ENCODE results near the gene ADCY2. TPM values are rescaled to one million over a fixed set of nuclear protein-coding genes. Genes with fewer than 3 reads are reported as not detected.

Gene ADCY2
- total RNA-seq, 5 donors from 2014 or later (not counting 1 experiment from before 2014, with no cell fraction given) = 0.23 to 0.32 TPM; not detected in 3

- peaks cover 1 to 5% (median 4%) of the 10 kb centered on the region in 3 donors for H3K4me1 Mint-ChIP-seq
- POLR2A ChIA-PET = interaction anchor here in 1 of 2 donors (0.5 kb wide), 1 partner anchor 11 kb away, joined by 3 read pairs; no protein-coding TSS in a partner anchor
- CTCF ChIA-PET = no interaction called here
- Histone ChIP-seq H3K9me3 (no peaks in the 10 kb centered on the region), H3K27ac (ENCODE audit: low read length) (no peak overlapping the region), H3K36me3 (ENCODE audit: control insufficient read depth in 2 of 2, extremely low read depth in 1 of 2, insufficient read depth in 1 of 2, low read length in 1 of 2) (no peaks in the 10 kb centered on the region), H3K4me3 (ENCODE audit: control insufficient read depth in 1 of 2, extremely low read depth in 1 of 2, low read length in 1 of 2) (no peak overlapping the region), H3K4me1 (ENCODE audit: control insufficient read depth in 1 of 2, extremely low read depth in 1 of 2, insufficient read depth in 2 of 2, low read length in 2 of 2) (no peaks in the 10 kb centered on the region), H3K27me3 (replicated peaks in 1 of 2; ENCODE audit: control insufficient read depth in 2 of 2, extremely low read depth in 1 of 2, insufficient read depth in 2 of 2, low read length in 1 of 2) (peaks cover 6 to 16% of the 10 kb centered on the region in 2 experiments)
- DNase-seq = no peak
- no peaks in the 10 kb centered on the region for H3K36me3 Mint-ChIP-seq
- no peak for ATAC-seq (replicated peaks in 1 of 4)
- WGBS (ENCODE audit: insufficient coverage) = 50% methylated on average over 1 of the region's 4 CpGs
- no peaks in the 10 kb centered on the region for H3K9me3 Mint-ChIP-seq
- H3K27ac Mint-ChIP-seq = no peak overlapping the region
- H3K27me3 Mint-ChIP-seq = peaks cover 37 to 62% of the 10 kb centered on the region in 2 donors
- no peak overlapping the region for H3K4me3 Mint-ChIP-seq
Observed at GRCh38 chr5:7784683-7785380, 388.9 kb downstream of the ADCY2 start.

DNA sequence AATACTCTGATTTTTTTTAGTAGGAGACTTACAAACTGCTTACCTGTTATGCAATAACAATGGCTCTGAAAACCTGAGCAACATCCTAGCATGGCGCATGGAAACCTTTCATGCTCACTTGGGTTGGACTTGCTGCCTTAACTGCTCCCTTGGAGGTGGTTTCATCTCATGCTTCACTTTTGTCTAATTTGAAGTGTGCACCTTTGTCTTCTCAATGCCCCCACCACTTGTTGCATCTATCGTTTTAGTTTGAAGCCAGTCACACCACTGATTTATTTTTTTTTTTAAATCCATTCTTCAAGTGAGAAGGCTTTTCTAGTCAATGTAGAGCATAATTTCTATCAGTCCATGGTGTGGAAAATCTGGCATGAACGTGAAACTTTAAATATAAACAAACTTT, 391.8 kb downstream of the ADCY2 start:
- Mint-ChIP-seq H3K27me3 (peaks cover 30 to 40% of the 10 kb centered on the region in 2 donors), H3K27ac (no peak overlapping the region), H3K4me1 (no peaks in the 10 kb centered on the region), H3K36me3 (no peaks in the 10 kb centered on the region), H3K9me3 (no peaks in the 10 kb centered on the region), H3K4me3 (no peak overlapping the region)
- WGBS (ENCODE audit: insufficient coverage) = 80% methylated on average over 1 of the region's 3 CpGs
- Histone ChIP-seq H3K4me1 (ENCODE audit: control insufficient read depth in 1 of 2, extremely low read depth in 1 of 2, insufficient read depth in 2 of 2, low read length in 2 of 2) (no peaks in the 10 kb centered on the region), H3K9me3 (no peaks in the 10 kb centered on the region), H3K36me3 (ENCODE audit: control insufficient read depth in 2 of 2, extremely low read depth in 1 of 2, insufficient read depth in 1 of 2, low read length in 1 of 2) (no peaks in the 10 kb centered on the region), H3K4me3 (ENCODE audit: control insufficient read depth in 1 of 2, extremely low read depth in 1 of 2, low read length in 1 of 2) (no peak overlapping the region), H3K27ac (ENCODE audit: low read length) (no peak overlapping the region), H3K27me3 (replicated peaks in 1 of 2; ENCODE audit: control insufficient read depth in 2 of 2, extremely low read depth in 1 of 2, insufficient read depth in 2 of 2, low read length in 1 of 2) (peaks cover 6 to 21% of the 10 kb centered on the region in 2 experiments)
- ATAC-seq (replicated peaks in 1 of 4) = no peak
- ChIA-PET POLR2A (no interaction called here), CTCF (no interaction called here)
- no peak for DNase-seq

- no peaks in the 10 kb centered on the region for H3K4me1 Mint-ChIP-seq
- H3K4me1 ChIP-seq (ENCODE audit: control insufficient read depth in 1 of 2, extremely low read depth in 1 of 2, insufficient read depth in 2 of 2, low read length in 2 of 2) = no peaks in the 10 kb centered on the region
- POLR2A ChIA-PET = no interaction called here
- no peaks in the 10 kb centered on the region for H3K36me3 ChIP-seq (ENCODE audit: control insufficient read depth in 2 of 2, extremely low read depth in 1 of 2, insufficient read depth in 1 of 2, low read length in 1 of 2)
- WGBS (ENCODE audit: insufficient coverage) = no CpG with 5 or more reads among the region's 7 CpGs
- H3K9me3 Mint-ChIP-seq = no peaks in the 10 kb centered on the region
- H3K27ac Mint-ChIP-seq = no peak overlapping the region
- CTCF ChIA-PET = no interaction called here
- H3K27ac ChIP-seq (ENCODE audit: low read length) = no peak overlapping the region
- H3K36me3 Mint-ChIP-seq = no peaks in the 10 kb centered on the region
- H3K9me3 ChIP-seq = no peaks in the 10 kb centered on the region
- H3K27me3 Mint-ChIP-seq = peaks cover 24 to 30% of the 10 kb centered on the region in 2 donors
- DNase-seq = no peak
- no peak overlapping the region for H3K4me3 Mint-ChIP-seq
- H3K27me3 ChIP-seq (replicated peaks in 1 of 2; ENCODE audit: control insufficient read depth in 2 of 2, extremely low read depth in 1 of 2, insufficient read depth in 2 of 2, low read length in 1 of 2) = peaks cover 0 to 22% of the 10 kb centered on the region in 2 experiments
- H3K4me3 ChIP-seq (ENCODE audit: control insufficient read depth in 1 of 2, extremely low read depth in 1 of 2, low read length in 1 of 2) = no peak overlapping the region
- no peak for ATAC-seq (replicated peaks in 1 of 4)
Observed at GRCh38 chr5:7789567-7789966, 393.6 kb downstream of the ADCY2 start.

DNA sequence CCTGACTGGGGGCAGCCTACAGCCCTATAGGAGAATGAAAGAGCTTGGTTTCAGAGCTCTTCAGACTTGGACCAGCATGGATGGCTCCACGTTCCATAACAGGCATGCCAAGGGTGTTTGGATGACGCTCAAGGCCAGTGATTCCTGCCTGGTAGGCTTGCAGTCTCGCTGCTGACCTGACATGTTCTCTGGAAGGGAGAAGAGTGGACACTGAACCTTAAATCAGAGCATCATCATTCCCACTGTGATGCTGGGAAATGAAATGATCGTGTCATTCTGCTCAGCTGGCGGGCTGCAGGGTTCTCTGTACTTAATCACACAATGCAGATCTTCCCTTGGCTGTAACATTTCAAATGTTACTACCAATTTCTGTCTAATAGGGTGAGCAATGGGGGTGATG, 398.0 kb downstream of the ADCY2 start:
- ChIA-PET CTCF (no interaction called here), POLR2A (no interaction called here)
- DNase-seq (no peak), ATAC-seq (replicated peaks in 1 of 4) (no peak)
- no peaks in the 10 kb centered on the region for H3K4me1 ChIP-seq (ENCODE audit: control insufficient read depth in 1 of 2, extremely low read depth in 1 of 2, insufficient read depth in 2 of 2, low read length in 2 of 2)
- H3K9me3 Mint-ChIP-seq = no peaks in the 10 kb centered on the region
- no peak overlapping the region for H3K27ac Mint-ChIP-seq
- no peaks in the 10 kb centered on the region for H3K4me1 Mint-ChIP-seq
- H3K36me3 ChIP-seq (ENCODE audit: control insufficient read depth in 2 of 2, extremely low read depth in 1 of 2, insufficient read depth in 1 of 2, low read length in 1 of 2) = no peaks in the 10 kb centered on the region
- H3K4me3 ChIP-seq (ENCODE audit: control insufficient read depth in 1 of 2, extremely low read depth in 1 of 2, low read length in 1 of 2) = no peak overlapping the region
- no peaks in the 10 kb centered on the region for H3K36me3 Mint-ChIP-seq
- no peak overlapping the region for H3K27ac ChIP-seq (ENCODE audit: low read length)
- H3K27me3 ChIP-seq (replicated peaks in 1 of 2; ENCODE audit: control insufficient read depth in 2 of 2, extremely low read depth in 1 of 2, insufficient read depth in 2 of 2, low read length in 1 of 2) = peaks cover 0 to 13% of the 10 kb centered on the region in 2 experiments
- 77% methylated on average over 2 of the region's 5 CpGs for WGBS (ENCODE audit: insufficient coverage)
- no peak overlapping the region for H3K4me3 Mint-ChIP-seq
- H3K9me3 ChIP-seq = no peaks in the 10 kb centered on the region
- peaks cover 20 to 25% of the 10 kb centered on the region in 2 donors for H3K27me3 Mint-ChIP-seq

GRCh38 chr5:7794311-7794710, 398.4 kb downstream of the ADCY2 start:
- Mint-ChIP-seq H3K27ac (no peak overlapping the region), H3K27me3 (peaks cover 20 to 24% of the 10 kb centered on the region in 2 donors), H3K4me3 (no peak overlapping the region), H3K9me3 (no peaks in the 10 kb centered on the region), H3K36me3 (no peaks in the 10 kb centered on the region), H3K4me1 (no peaks in the 10 kb centered on the region)
- POLR2A ChIA-PET = no interaction called here
- no peak for DNase-seq
- no peaks in the 10 kb centered on the region for H3K4me1 ChIP-seq (ENCODE audit: control insufficient read depth in 1 of 2, extremely low read depth in 1 of 2, insufficient read depth in 2 of 2, low read length in 2 of 2)
- no peak overlapping the region for H3K4me3 ChIP-seq (ENCODE audit: control insufficient read depth in 1 of 2, extremely low read depth in 1 of 2, low read length in 1 of 2)
- H3K27me3 ChIP-seq (replicated peaks in 1 of 2; ENCODE audit: control insufficient read depth in 2 of 2, extremely low read depth in 1 of 2, insufficient read depth in 2 of 2, low read length in 1 of 2) = peaks cover 0 to 13% of the 10 kb centered on the region in 2 experiments
- H3K36me3 ChIP-seq (ENCODE audit: control insufficient read depth in 2 of 2, extremely low read depth in 1 of 2, insufficient read depth in 1 of 2, low read length in 1 of 2) = no peaks in the 10 kb centered on the region
- CTCF ChIA-PET = no interaction called here
- no peaks in the 10 kb centered on the region for H3K9me3 ChIP-seq
- no peak for ATAC-seq (replicated peaks in 1 of 4)
- no peak overlapping the region for H3K27ac ChIP-seq (ENCODE audit: low read length)
- no CpG with 5 or more reads among the region's 5 CpGs for WGBS (ENCODE audit: insufficient coverage)

GRCh38 chr5:7794823-7795222, 398.9 kb downstream of the ADCY2 start:
- no peaks in the 10 kb centered on the region for H3K9me3 ChIP-seq
- Mint-ChIP-seq H3K4me3 (no peak overlapping the region), H3K4me1 (no peaks in the 10 kb centered on the region), H3K27me3 (peaks cover 20 to 22% of the 10 kb centered on the region in 2 donors), H3K27ac (no peak overlapping the region), H3K36me3 (no peaks in the 10 kb centered on the region), H3K9me3 (no peaks in the 10 kb centered on the region)
- H3K4me1 ChIP-seq (ENCODE audit: control insufficient read depth in 1 of 2, extremely low read depth in 1 of 2, insufficient read depth in 2 of 2, low read length in 2 of 2) = no peaks in the 10 kb centered on the region
- no peaks in the 10 kb centered on the region for H3K36me3 ChIP-seq (ENCODE audit: control insufficient read depth in 2 of 2, extremely low read depth in 1 of 2, insufficient read depth in 1 of 2, low read length in 1 of 2)
- ATAC-seq (replicated peaks in 1 of 4) = no peak
- no peak overlapping the region for H3K4me3 ChIP-seq (ENCODE audit: control insufficient read depth in 1 of 2, extremely low read depth in 1 of 2, low read length in 1 of 2)
- peaks cover 0 to 16% of the 10 kb centered on the region in 2 experiments for H3K27me3 ChIP-seq (replicated peaks in 1 of 2; ENCODE audit: control insufficient read depth in 2 of 2, extremely low read depth in 1 of 2, insufficient read depth in 2 of 2, low read length in 1 of 2)
- no CpG with 5 or more reads among the region's 1 CpG for WGBS (ENCODE audit: insufficient coverage)
- H3K27ac ChIP-seq (ENCODE audit: low read length) = no peak overlapping the region
- no peak for DNase-seq
- ChIA-PET CTCF (no interaction called here), POLR2A (no interaction called here)

Measured in T-cell (primary cell).